GM19372 (cell line): Measurements from ENCODE around the gene PPP1CC.
"Not testable (repeated sequence)": the region's sequence is repeated elsewhere in the genome, so short reads cannot be mapped to it uniquely, and the experiment has no call there.

ENCODE experiments used
- ATAC-seq: cut with Tn5 transposase; IDR thresholded peaks from one replicate; pipeline ENCODE4 v1.9.1; 2021; ENCODE audit warnings: mild to moderate bottlenecking, low read depth, moderate library complexity; ENCODE audit not compliant: unreplicated experiment

Gene PPP1CC

DNA sequence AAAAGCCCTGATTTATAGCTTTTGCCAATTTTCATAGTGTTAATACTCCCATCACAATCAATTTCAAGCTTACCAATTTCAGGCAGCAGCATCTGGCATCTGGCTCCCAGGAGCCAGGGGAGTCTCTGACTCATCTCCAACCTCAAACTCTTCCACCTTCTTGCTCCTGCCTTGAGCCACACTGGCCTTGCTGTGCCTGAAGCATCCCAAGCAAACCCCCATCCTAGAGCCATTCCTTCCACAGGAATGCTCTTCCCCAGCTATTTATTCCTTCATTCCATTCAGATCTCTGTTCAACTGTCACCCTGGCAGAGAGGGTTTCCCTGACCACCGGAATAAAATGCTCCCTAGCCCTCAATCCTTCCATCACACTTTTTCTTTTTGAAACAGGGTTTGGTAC is 13.9 kb upstream of the PPP1CC start:
- ATAC-seq: no peak

DNA sequence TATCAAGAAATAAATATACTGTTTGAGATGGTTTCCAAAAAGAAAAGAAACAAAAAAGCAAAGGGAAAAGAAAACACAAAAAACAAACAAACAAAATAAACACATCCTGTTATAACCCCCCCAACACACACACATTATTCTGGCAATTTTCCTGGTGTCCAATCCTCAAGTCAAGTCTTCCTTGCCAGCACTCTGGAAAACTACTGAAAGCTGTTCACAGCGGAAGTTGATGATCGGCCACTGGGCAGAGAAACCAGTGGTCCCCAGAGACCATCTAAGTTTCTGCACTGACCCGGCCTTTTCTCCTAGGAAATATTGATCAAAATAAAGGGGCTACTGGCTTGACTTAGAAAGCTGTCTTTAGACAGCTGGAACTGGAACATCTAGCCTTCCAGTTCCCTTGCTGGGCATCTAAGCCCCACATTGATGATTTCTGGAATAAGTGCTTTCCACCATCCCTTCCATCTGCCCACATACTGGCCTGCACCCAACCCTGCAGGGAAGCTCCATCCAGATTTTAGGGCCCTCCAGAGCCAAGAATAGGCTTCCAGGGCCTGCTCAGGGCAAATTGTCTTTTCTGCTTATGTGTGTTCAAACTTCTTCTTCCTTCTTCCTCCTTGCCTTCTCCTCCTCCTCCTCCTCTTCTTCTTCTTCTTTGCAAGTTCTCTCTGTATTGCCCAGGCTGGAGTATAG is 11.6 kb upstream of the PPP1CC start:
- ATAC-seq: no peak

DNA sequence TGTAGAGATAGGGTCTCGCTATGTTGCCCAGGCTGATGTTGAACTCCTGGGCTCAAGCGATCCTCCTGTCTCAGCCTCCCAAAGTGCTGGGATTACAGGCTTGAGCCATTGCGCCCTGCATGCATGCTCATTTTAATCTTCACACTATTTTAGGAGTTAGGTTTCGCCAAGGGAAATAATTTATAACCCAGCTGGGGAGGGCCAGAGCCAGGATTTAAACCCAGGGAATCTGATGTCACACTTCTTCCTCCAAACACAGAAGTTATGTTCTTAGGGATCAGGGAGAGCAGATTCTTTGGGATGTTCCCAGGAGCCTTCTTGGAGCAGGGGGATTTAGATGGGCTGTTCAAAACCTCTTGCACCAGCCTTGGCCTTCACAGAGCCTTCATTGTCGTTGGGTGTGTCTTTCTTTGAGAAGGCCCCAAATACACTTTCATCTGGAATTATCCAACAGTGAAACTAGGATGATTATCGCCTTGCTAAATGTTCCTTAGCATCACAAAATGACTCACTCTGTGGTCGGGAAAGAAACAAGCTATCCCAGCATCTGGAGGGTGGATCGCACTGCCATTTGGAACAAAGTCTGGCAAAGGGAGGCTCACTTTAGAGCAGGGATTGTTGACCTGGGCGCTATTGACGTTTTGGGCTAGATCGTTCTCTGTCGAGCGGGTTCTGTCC is 8.2 kb upstream of the PPP1CC start:
- ATAC-seq: no peak

DNA sequence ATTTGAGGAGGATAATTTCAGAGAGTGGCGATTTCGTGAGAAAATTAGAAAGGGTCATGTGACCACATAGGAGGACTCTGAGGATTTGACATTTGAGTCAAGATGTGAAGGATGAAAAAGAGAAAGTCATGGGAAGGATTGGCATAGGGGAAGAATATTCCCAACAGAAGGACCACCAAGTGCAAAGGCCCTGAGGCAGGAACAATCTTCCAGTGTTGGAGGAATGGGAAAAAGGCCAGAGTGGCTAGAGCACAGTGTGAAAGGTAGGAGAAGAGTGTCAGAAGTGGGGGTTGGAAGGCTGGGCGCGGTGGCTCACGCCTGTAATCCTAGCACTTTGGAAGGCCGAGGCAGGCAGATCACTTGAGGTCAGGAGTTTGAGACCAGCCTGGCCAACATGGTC is 3.9 kb upstream of the PPP1CC start:
- ATAC-seq: no peak

DNA sequence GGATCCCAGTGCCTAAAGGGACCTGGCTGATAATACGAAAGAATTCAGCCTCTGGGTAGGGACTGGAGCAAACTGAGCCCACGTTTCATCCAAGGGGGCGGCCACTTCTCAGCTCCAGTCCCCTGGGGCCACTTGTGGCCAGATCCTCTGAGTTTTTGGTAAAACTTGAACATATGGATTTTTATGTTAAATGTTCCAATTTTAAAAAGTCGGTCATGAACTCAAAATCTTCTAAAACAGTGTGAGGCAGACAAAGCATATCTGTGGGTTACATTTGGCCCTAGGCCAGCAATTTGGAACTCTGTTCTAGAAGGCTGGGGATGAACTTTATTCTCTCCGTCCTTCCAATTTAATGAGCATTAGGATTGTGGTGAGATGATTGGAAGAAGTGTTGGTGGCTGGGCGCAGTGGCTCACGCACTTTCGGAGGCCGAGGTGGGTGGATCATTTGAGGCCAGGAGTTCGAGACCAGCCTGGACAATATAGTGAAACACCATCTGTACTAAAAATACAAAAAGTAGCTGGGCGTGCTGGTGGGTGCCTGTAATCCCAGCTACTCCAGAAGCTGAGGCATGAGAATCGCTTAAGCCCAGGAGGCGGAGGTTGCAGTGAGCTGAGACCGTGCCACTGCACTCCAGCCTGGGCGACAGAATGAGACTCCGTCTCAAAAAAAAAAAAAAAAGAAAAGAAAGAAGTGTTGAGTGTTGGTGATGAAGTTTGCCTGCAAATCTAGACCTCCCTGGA is 3.0 kb upstream of the PPP1CC start:
- no peak for ATAC-seq

GRCh38 chr12:110744601-110745264 is 2.0 kb upstream of the PPP1CC start:
- ATAC-seq: no peak

DNA sequence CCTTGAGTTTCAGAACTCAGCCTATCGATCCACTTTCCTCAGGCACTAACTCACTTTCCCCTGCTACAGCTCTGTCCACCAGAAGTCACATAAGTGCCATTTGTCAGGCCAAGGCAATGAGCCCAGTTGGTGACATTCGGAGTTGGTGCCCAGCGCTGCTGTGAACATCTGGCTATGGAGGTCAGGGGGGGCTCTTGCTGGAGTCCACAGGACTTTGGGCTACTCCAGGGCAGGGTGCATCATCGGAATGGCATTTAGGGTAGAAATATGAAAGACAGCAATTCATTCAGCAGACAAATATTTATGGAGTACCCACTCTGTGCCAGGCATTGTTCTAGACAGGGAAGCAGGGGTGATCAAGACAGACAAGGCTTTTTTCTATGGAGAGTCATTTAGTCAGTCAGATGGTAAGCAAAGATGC is 1.5 kb upstream of the PPP1CC start:
- no peak for ATAC-seq

- ATAC-seq: no peak
Observed at GRCh38 chr12:110743571-110744093, 941 bp upstream of the PPP1CC start.

GRCh38 chr12:110742096-110742717 is 484 bp downstream of the PPP1CC start:
- ATAC-seq: peak; percentile 5

GRCh38 chr12:110741341-110742095 is 1.2 kb downstream of the PPP1CC start:
- no peak for ATAC-seq

GRCh38 chr12:110739894-110740293 is 2.8 kb downstream of the PPP1CC start:
- no peak for ATAC-seq

GRCh38 chr12:110739488-110739887 is 3.2 kb downstream of the PPP1CC start:
- ATAC-seq: no peak

DNA sequence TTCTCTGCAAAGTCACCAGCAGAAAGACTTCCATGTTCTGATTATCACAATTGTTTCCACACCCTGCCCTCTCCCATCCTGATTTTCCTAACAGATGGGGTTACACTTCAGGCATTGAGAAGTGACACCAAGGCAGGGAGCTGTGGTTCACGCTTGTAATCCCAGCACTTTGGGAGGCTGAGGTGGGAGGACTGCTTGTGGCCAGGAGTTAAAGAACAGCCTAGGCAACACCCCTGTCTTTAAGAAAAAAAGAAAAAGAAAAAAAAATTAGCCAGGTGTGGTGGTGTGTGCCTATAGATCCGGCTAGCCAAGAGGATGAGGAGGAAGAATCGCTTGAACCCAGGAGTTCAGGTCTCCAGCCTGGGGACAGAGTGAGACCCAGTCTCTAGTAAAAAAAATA is 5.2 kb downstream of the PPP1CC start:
- ATAC-seq: no peak

DNA sequence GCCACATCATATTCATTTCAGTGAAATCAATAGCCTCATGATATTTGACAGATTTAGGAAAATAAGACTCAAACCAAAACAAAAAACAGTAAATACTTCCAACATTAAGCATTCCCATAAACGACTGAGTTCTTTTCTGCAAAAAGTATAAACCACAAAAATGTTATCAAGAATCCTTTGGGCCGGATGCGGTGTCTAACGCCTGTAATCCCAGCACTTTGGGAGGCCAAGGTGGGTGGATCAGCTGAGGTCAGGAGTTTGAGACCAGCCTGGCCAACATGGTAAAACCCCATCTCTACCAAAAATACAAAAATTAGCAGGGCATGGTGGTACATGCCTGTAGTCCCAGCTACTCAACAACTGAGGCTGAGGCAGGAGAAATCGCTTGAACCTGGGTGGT is 5.7 kb downstream of the PPP1CC start:
- not testable (repeated sequence) for ATAC-seq

GRCh38 chr12:110733900-110734299 is 8.8 kb downstream of the PPP1CC start:
- ATAC-seq: no peak

GRCh38 chr12:110733089-110733715 is 9.5 kb downstream of the PPP1CC start:
- no peak for ATAC-seq

GRCh38 chr12:110732572-110732971 is 10.1 kb downstream of the PPP1CC start:
- ATAC-seq: no peak

DNA sequence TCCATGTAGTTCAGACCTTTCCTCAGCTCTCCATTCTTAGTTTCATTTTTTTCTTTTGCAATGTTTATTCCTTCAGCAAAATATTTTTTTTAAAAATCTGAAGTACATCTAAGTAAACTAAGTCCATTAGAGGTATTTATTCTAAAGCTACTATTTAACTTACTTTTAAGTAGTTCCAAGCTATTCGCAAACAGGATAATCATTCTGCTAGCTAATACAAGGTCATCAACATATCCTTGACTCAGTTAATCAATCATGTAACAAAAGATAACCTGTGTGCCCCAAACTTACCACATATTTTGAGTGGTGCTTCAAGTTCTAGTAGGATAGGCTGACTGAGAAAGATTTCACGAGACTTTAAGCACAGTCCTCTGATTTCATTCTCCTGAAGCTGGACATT is 11.2 kb downstream of the PPP1CC start:
- no peak for ATAC-seq

GRCh38 chr12:110728628-110729027 is 14.1 kb downstream of the PPP1CC start:
- ATAC-seq: no peak
